MCF 10A (cell line): ENCODE measurements around the gene CSF1R. TPM values are rescaled to one million over a fixed set of nuclear protein-coding genes. Genes with fewer than 3 reads are reported as not detected.

ENCODE experiments used
- Bru-seq: library from RNA; stranded (reverse); fragments of 400-500 nt; gene quantifications from one replicate; lab custom pipeline; 2021; lab: Mats Ljungman, UMichigan
- BruChase-seq, 2 experiments: library from RNA; stranded (reverse); fragments of 400-500 nt; gene quantifications; one replicate each; lab custom pipeline; 2021; lab: Mats Ljungman, UMichigan
- BruUV-seq: library from RNA; stranded (reverse); fragments of 400-500 nt; replicated peaks from 2 replicates; lab custom pipeline; 2021; lab: Mats Ljungman, UMichigan
- CTCF ChIA-PET: fragments of 300-600 bp; sonication (Branson Sonifier 250); formaldehyde crosslinking; extraction: SDS; loops from one replicate; lab custom pipeline; 2021; ENCODE audit warnings: antibody characterized with exemption, inconsistent platforms; lab: Yijun Ruan, JAX
- POLR2A ChIA-PET: fragments of 300-600, 350-650 bp; sonication (Branson Sonifier 250); formaldehyde crosslinking; extraction: SDS; loops from one replicate; lab custom pipeline; 2020; ENCODE audit warnings: antibody characterized with exemption, inconsistent platforms; lab: Yijun Ruan, JAX
- DNase-seq: peaks from one replicate; pipeline ENCODE4 v3.0.0-alpha.2; 2018; ENCODE audit not compliant: unreplicated experiment
- H3K27ac Mint-ChIP-seq: one replicate; pipeline ENCODE4 v1.8.0; 2022; ENCODE audit warnings: mild to moderate bottlenecking, low read depth, mixed read lengths; ENCODE audit not compliant: unreplicated experiment
- H3K27me3 Mint-ChIP-seq: one replicate; pipeline ENCODE4 v1.8.0; 2022; ENCODE audit warnings: mixed read lengths; ENCODE audit not compliant: insufficient read depth, unreplicated experiment
- H3K36me3 Mint-ChIP-seq: one replicate; pipeline ENCODE4 v1.8.0; 2022; ENCODE audit warnings: mild to moderate bottlenecking, moderate library complexity, mixed read lengths; ENCODE audit not compliant: insufficient read depth, unreplicated experiment
- H3K4me1 Mint-ChIP-seq: one replicate; pipeline ENCODE4 v1.8.0; 2022; ENCODE audit warnings: mixed read lengths; ENCODE audit not compliant: insufficient read depth, unreplicated experiment
- H3K4me3 Mint-ChIP-seq: one replicate; pipeline ENCODE4 v1.8.0; 2022; ENCODE audit warnings: mild to moderate bottlenecking, moderate library complexity, mixed read lengths; ENCODE audit not compliant: unreplicated experiment
- H3K9me3 Mint-ChIP-seq: one replicate; pipeline ENCODE4 v1.8.0; 2022; ENCODE audit warnings: mixed read lengths; ENCODE audit not compliant: unreplicated experiment
- intact Hi-C: fragments of 100-400 bp; cut with micrococcal nuclease; formaldehyde crosslinking; loops from 2 replicates; pipeline ENCODE4 v1.14.1; 2022
- long read RNA-seq: library from polyadenylated mRNA; stranded (forward); transcript quantifications from one replicate; pipeline ENCODE4 v2.0.0, GENCODE V29; 2022
- total RNA-seq: library from RNA; stranded (reverse); gene quantifications from 2 replicates; pipeline ENCODE4 v1.2.3, GENCODE V29; 2022
- TF ChIP-seq, protein P1 (sequence below): fragments of 200-600 bp; IDR thresholded peaks from one replicate; pipeline ENCODE4 v1.8.0; 2022; ENCODE audit warnings: antibody characterized with exemption, mild to moderate bottlenecking; ENCODE audit not compliant: unreplicated experiment

The CSF1R gene
- total RNA-seq = 0.88 and 1.6 TPM in 2 replicates
- Bru-seq, nascent RNA = percentile 19 among the genes with signal in this experiment
- percentile 18 among the genes with signal in this experiment for BruChase-seq, experiment 1, labeled RNA remaining after a 6-hour chase
- BruChase-seq, experiment 2, labeled RNA remaining after a 2-hour chase = percentile 19 among the genes with signal in this experiment
- long read RNA-seq, partial matches to known transcripts = 0 of 6 reads
- long read RNA-seq, other reads (novel, unspliced or antisense) = 5 of 6 reads

DNA sequence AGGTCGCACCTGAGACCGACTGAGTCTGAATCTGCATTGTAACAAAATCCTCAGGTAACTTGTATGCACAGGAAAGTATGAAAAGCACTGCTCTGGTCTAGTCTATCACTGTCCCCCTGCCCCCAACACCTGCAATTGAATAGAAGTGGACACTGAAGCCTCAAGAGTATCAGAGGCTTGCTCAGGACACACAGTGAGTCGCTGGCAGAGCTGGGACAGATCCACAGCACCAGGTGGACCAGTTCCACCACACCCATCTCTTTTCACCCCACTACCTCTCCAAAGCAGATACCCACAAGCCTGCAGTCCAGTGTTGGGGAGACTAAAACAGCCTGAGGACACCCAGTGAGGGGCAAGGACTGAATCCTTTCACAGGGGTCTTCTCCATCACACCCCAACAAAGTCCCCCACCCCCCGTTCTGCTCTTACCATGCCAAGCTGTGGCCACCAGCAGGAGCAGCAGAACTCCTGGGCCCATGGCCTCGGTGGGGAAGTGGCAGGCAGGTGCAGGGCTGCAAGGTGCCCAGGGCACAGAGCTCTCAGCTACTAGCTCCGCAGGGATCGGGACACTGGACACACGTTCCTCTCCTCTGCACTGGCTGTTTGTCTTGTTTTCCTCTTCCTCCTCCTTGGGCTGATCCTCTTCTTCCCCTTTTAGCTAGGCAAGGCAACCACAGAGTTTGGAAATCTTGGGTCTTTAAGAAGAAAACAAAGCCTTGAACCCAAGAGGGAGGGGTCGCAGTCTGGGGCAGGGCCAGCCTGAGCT, at the start of gene CSF1R:
TSS of gene CSF1R (minus strand) at position 605 of the 766 bp plus-strand sequence. CDS start at position 478, 127 bp downstream.
- no TSS peak for BruUV-seq
- POLR2A ChIA-PET = no interaction called here
- Mint-ChIP-seq H3K27ac (no peak within 1 kb of the TSS), H3K36me3 (no peaks in the 10 kb centered on the region), H3K9me3 (no peaks in the 10 kb centered on the region), H3K4me3 (no peak within 1 kb of the TSS), H3K4me1 (no peaks in the 10 kb centered on the region), H3K27me3 (no peaks in the 10 kb centered on the region)
- CTCF ChIA-PET = interaction anchor here (0.5 kb wide), 1 partner anchor 385 kb away, joined by 3 read pairs; no protein-coding TSS in a partner anchor
- TF ChIP-seq, protein P1, sequence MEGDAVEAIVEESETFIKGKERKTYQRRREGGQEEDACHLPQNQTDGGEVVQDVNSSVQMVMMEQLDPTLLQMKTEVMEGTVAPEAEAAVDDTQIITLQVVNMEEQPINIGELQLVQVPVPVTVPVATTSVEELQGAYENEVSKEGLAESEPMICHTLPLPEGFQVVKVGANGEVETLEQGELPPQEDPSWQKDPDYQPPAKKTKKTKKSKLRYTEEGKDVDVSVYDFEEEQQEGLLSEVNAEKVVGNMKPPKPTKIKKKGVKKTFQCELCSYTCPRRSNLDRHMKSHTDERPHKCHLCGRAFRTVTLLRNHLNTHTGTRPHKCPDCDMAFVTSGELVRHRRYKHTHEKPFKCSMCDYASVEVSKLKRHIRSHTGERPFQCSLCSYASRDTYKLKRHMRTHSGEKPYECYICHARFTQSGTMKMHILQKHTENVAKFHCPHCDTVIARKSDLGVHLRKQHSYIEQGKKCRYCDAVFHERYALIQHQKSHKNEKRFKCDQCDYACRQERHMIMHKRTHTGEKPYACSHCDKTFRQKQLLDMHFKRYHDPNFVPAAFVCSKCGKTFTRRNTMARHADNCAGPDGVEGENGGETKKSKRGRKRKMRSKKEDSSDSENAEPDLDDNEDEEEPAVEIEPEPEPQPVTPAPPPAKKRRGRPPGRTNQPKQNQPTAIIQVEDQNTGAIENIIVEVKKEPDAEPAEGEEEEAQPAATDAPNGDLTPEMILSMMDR = no peak
- no peak for DNase-seq
- intact Hi-C loops = no loop called here

DNA sequence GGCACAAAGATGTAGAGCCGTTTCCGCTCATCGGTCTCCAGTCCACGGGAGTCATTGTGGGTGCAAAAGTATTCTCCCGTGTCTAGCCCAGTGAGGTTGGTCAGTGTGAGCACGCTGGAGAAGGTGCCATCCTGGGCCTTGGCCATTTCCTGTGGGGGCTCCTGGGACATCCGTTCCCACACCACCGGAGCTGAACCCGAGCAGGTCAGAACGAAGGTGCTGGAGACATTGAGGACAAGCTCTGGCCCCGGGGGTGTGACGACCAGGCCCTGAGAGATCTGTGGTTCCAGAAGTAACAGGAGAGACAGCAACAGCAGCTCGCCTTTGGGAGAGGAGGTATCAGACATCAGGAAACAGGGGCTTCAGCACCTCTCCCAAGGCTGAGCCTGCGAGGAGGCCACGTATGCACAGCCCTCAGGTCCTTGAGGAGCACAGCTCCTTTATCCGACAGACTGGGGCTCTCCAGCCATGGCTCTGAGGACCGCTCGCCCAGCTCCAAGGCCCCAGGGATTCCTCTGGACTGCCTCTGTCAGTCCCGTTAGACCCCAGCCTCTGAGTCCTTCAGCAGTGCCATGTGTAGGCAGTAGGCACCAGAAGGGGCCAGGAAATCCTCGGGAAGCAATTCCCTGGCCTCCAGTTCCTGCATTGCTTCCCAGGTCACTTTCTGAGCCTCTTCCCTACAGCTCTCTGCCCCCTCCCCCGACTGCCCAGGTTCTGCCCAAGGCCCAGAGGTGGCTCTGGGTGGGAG, 49.4 kb upstream of the CSF1R start:
- ChIA-PET POLR2A (no interaction called here), CTCF (interaction anchor here (0.6 to 2.2 kb wide), 8 partner anchors 12 to 894 kb away, joined by 3 to 15 read pairs (median 4); no protein-coding TSS in a partner anchor)
- peaks cover 19% of the 10 kb centered on the region for H3K4me1 Mint-ChIP-seq
- intact Hi-C loops = no loop called here
- no peaks in the 10 kb centered on the region for H3K9me3 Mint-ChIP-seq
- H3K4me3 Mint-ChIP-seq = no peak overlapping the region
- H3K27ac Mint-ChIP-seq = no peak overlapping the region
- TF ChIP-seq, protein P1 = no peak
- no TSS peak for BruUV-seq
- no peaks in the 10 kb centered on the region for H3K36me3 Mint-ChIP-seq
- no peak for DNase-seq
- no peaks in the 10 kb centered on the region for H3K27me3 Mint-ChIP-seq

DNA sequence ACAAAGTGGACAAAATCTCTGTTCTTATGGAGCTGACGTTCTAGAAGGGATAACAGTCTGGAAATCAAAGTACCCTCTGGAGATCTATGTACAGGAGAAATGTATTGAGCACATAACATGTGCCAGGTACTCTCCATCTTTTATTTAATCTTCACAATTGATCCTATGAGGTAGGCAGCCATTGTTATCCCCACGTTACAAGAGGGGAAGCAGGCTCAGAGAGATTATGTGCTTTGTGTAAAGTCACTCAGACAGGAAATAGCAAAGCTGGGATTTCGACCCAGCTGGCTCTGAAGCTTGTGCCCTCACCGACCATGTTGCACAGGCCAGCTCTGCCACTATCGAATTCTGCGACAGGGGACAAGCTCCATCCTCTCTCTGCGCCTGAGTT, 47.8 kb upstream of the CSF1R start:
- BruUV-seq = no TSS peak
- Mint-ChIP-seq H3K27ac (no peak overlapping the region), H3K4me1 (peaks cover 30% of the 10 kb centered on the region), H3K27me3 (no peaks in the 10 kb centered on the region), H3K9me3 (no peaks in the 10 kb centered on the region), H3K4me3 (no peak overlapping the region), H3K36me3 (no peaks in the 10 kb centered on the region)
- CTCF ChIA-PET = interaction anchor here (0.5 to 2.2 kb wide), 3 partner anchors 9 to 304 kb away, joined by 3 to 15 read pairs (median 4); no protein-coding TSS in a partner anchor
- intact Hi-C loops = no loop called here
- POLR2A ChIA-PET = interaction anchor here (1.3 kb wide), 1 partner anchor 23 kb away, joined by 3 read pairs; no protein-coding TSS in a partner anchor
- TF ChIP-seq, protein P1 = no peak
- DNase-seq = no peak
